Central memory CD4-positive, alpha-beta T cell (primary cell): ENCODE results near the gene DYNC1I1.

Experiments
- DNase-seq: peaks from one replicate; pipeline ENCODE4 v3.0.0; 2022
- total RNA-seq, 3 experiments: gene quantifications; one replicate each; lab custom pipeline; 2026; lab: John Stamatoyannopoulos, UW

DYNC1I1 gene
- total RNA-seq, result 0 to 0.22 (median 0) reads per million in 3 experiments

DNA sequence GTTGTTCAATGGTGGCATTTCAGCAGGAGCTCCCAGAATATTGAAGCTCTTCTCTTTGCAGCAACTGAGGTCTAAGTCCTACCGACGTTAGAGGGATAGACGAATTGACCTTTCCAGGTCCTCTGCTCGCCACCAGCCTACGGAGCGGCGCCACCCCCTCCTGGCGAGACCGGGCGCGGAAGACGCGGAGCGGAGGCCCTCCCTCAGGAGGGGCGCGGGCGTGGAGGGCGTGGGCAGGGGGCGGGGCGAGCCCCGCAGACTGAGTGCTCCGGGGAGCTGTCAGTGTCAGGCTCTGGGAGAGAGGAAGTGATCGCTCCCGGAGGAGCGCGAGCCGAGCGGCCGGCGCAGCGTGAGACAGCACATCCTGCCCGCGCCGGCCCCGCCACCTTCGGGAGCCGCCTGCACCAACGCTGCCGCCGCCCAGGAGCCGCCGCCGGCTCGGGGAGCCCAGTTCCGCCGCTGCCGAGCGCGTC, at the start of gene DYNC1I1:
Gene DYNC1I1, plus strand, starts transcription at position 257 of the 473 bp plus-strand sequence. CDS start 32,176 bp downstream, outside the sequence.
- DNase-seq, result no peak

DNA sequence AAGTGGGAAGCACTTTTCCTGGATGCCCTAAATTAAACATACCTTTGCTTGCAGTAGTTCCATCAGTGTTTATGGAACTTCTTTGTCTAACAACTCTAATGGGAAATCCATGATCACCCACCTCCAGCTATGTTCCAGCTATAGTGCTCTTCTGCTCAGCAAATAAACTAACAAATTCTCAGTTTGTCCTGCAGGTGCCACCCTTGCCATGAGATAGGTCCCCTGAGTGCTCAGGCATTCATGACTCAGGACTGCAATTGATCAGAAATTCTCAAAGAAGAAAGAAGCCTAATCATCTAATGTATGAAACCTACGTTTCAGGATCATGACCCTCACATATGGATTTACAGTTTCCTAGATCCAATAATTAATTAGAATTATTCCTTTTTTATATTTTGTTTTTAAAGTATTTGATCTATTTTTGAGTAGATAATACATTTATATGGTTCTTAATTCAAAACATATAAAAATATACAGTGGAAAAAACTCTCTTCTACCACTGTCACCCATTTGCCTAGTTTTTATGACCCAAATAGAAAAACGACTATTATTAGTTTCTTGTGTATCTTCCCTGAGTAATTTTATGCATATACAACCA, 48.7 kb upstream of the DYNC1I1 start:
- DNase-seq, result no peak

DNA sequence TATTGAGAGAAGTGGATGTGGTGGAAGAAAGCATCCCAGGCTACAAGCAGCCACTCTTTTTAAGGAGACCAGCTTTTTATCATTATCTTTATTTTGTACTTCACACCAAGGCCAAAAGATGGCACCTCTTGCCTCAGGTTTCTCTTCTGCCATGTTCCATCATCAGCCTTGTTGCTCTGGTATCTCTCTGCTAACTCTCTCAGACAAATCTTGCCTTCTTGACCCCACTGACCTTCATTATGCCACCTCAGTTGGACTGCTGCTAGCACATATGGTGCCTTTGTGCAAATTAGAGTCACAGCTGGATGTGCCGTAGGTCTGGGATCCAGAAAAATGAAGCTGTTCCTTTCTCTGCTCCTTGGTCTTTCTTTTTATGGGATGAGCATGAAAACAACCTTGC, 47.1 kb upstream of the DYNC1I1 start:
- DNase-seq, result no peak

DNA sequence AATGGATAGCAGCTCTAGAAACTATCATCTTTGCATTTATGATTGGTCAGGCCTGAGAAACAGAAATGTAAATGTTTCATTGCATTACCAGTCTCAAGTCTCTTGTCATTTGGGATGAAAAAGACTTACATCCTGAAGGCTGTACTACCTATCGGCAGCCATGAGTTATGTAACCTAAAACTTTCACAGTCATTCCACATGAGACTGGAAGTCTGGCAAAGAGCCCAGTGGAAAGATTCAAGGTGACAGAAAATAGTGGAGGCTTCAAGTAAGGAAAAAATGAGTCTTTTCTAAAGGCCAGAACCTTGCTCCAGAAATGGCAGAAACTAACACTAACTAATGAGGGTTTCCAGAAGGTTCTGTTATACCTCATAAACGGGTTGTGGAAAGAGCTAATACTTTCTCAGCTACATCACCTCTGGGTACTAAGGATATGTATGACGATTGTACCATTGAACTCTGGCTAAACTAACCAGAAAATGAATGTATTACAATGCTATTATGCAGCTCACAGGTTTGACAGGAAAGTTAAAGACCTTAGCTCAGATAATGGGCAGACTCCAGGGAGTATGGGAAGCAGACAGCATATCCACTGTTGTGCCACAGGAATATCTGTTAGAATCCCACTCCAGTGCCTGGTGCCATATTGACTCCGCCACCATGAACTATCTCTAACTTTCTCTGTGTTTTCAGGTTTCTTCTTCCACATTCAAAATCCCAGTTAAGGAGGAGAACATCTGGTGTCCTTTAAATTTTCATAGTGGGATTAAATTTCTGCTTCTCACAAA, 41.7 kb upstream of the DYNC1I1 start:
- no peak for DNase-seq

DNA sequence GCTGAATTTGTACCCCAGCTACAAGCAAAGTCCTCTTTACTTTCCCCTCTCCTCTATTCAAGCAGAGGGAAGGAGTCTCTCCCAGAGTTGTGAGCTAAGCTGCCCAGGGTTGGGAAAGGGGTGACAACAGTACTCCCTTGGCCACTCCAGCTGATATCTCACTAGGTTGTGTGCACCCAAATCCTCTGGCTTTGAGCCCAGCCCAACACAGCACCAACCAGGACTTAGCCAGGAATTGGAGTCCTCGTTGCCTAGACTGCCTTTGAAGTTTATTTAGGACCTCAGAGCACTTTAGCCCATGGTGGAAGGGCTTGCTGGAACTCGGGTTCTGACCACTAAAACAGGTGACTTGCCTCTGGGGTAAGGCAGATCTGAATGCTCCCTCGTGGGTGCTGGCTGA, 35.7 kb upstream of the DYNC1I1 start:
- no peak for DNase-seq

DNA sequence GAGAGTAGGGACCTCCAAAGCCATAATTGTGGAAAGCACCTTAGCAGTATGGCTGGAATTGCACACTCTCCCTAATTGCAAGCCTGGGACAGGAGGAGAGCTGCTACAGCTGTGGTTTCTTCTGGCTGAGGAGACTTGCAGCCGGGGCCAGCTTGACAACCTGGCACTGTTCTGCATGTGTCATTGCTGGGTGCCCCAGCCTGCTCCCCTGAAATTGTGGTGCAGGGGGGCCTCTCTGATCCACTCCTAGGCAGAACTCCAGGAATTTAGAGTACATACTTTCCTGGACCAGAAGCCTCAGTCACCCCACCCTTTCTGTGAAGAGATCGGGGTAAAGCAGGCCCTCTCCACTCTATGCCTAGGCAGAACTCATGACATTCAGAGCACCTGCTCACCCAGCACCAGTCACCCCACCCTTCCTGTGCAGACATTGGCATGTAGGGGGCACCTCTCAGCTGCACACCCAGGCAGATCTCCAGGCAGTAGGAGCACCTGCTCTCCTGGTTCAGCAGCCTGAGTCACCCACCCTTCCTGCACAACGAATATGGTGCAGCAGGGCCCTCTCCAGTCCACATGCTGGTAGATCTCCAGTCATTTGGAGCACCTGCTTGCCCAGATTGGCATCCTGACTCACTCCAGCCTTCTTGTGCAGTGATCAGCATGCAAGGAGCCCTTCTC, 34.4 kb upstream of the DYNC1I1 start:
- no peak for DNase-seq

DNA sequence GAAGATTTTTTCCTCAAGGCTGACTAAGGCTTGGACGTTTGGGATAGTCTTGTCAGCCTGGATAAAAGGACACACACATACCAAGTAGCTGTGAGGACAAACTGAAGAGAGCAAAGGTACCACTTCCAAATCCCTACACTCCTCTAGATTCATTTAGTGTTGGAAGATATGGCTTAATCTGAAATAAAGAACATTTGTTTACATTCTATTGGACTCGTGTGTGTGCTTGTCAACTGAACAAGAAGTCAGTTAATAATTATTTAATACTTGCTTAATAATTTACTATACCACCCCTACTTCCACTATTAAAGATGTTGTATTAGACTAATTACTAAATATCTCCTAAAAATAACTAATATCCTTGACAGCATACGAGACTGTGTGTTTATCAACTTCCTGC, 23.3 kb upstream of the DYNC1I1 start:
- DNase-seq, result no peak

DNA sequence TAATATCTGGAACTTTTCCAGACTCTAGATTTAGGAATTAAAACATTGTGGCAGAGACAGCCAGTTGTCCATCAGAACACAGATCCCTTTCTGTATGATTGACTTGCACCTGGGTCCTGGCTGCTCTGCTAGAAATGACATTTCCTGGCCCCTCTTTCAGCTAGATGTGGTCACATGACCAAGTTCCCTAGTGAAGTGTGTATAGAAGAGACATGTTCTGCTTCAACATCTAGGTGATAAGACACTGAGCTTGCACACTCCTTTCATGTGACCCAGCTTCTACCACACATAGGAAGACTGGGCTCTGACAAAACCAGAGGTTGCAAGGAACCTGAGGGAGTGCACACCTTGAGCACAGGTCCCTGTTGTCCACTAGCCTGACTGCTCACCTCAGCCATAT, 22.8 kb upstream of the DYNC1I1 start:
- no peak for DNase-seq

DNA sequence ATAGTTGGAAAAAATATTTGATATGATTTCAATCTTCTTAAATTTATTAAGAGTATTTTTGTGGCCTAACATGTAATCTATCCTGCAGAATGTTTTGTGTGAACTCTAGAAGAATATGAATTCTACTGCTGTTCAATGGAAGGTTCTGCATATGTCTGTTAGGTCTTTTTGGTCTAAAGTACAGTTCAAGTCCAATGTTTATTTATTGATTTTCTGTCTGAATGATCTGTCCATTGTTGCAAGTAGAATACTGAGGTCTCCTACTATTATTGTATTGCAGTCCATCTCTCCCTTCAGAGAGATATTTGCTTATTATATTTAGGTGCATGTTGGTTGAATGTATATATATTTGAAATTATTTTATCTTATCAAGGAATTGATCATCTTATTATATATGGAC, 18.9 kb upstream of the DYNC1I1 start:
- DNase-seq, result no peak

DNA sequence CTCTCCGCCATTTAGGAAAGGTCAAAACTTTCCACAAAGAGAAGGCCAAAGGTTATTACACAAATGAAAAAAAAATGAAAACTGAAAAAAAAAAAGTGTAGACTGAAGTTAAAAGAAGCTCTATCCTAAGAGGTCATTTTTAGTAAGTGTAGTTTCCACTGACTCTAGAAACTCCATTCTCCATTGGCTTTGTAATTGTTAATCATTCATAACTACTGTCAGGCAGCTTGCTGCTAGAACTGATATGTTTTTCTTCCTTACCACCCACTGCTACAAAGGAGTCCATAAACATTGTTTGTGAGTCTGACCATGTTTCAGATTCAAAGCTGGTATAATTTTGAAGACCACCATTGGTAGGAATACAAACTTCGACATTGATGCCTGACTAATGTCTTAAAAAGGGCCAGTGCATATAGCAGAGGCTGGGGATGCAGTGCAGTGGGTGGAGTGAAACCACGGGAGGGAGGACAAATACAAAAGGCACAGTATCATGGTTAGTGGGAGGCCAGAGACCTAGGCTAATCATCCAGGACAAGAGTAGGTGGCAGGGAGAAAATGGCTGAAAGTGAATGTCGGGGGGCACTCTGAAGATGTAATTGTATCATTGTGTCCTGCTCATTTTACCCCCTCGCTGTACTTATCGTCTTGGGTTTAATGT, 16.9 kb upstream of the DYNC1I1 start:
- DNase-seq, result no peak

DNA sequence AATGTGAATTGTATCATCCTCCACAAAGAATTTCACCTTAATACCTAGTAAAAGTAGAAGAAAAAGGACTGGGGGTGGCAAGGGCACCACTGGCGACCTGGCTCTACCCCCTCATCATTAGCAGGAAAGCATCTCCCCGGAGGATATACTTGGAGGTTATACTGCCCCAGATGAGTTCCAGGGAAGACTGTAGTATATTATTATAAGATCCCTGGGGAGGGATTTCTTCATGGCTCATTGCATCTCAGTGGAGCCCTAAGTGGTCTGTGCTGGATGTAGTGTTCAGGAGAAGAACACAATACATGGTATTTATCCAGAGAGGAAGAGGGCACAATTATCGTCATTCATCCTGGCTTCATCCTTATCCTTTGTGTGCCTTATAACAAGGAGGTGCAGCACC, 14.2 kb upstream of the DYNC1I1 start:
- no peak for DNase-seq

DNA sequence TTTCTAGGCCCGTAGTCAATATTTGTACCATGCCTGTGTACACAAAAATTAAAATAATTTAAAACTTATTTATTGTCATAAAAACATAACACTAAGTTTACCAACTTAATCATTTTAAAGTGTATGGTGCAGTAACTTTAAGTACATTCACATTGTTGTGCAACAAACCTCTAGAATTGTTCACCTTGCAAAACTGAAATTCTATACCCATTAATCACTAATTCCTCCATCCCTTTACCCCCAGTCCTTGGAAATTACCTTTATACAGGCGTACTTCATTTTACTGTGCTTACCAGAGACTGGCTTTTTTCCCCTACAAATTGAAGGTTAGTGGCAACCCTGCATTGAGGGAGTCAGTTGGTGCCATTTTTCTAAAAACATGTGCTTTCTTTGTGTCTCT, 6.3 kb upstream of the DYNC1I1 start:
- no peak for DNase-seq

DNA sequence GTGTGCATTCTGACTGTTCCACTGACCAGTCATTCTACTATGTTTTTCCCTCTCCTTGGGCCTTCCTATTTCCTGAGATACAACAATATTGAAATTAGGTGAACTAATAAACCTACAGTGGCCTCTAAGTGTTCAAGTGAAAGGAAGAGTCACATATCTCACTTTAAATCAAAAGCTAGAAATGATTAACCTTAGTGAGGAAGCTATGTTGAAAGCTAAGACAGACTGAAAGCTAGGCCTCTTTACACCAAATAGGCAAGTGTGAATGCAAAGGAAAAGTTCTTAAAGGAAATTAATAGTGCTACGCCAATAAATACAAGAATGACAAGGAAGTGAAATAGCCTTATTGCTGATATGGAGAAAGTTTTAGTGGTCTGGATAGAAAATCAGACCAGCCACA, 5.7 kb upstream of the DYNC1I1 start:
- no peak for DNase-seq

DNA sequence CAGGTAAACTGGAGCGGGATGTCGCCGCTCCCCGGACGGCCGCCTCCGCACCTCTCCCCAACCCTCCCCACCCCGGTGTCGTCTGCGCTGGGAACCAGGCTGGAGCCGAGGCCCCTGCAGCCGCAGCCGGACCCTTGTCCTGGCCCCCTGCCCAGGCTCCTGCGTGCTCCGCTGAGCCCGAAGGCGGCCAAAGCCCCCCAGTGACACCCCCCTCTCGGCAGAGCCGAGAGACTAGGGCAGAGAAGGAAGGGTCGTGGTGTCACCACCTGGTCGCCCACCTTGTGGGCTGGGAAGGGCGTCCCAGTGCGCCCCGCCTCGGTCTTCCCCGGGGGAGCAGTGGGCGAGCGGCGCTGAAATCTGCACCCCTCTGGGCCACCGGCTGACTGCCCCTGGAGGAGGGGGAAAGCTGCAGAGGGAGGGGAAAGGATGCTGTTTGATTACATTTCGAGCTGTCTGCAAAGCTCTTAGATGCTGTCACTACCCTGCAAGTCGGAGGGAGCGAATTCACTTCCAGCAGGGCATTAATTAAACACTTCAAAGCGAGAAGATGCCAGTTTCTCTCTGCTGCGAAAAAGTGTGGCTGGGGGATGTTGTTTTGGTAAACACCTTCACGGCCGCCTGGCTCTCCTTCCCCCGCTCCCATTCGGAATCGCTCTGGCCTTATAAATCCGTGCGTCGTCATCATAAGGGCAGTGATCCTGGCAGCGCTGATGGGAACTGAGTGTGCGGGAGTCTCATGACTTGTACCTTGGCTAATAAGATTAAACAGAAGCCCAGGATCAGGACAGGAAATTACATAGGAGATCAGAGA, 622 bp downstream of the DYNC1I1 start:
- DNase-seq, result no peak

DNA sequence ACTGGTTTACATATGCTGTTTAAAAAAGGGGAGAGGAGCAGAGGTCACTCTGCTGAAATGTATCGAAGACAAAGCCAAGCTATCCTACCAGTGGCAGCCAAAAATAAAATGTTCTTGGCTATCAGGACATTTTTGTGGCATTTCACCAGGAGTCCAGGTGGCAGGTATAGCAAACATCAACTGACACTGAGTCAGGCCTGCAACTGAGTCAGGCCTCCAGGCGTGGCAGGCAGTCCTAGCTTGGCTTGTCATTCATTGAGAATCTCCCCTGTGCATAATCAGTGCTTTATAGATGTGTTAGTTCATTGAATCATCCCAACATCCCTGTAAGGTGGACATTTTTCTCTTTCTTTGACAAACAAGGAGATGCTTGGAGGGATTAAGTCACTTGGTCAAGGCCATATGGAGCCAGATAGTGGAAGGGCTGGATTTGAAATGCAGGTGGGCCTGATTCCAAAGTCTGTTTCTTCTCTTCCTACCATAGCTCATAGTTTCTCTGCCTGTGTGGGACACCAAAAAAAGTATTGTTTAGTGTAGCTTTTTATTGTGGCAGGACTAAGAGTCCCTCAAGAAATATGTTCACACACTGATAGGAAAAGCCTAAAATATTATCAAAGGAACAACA, 4.3 kb downstream of the DYNC1I1 start:
- DNase-seq, result no peak

DNA sequence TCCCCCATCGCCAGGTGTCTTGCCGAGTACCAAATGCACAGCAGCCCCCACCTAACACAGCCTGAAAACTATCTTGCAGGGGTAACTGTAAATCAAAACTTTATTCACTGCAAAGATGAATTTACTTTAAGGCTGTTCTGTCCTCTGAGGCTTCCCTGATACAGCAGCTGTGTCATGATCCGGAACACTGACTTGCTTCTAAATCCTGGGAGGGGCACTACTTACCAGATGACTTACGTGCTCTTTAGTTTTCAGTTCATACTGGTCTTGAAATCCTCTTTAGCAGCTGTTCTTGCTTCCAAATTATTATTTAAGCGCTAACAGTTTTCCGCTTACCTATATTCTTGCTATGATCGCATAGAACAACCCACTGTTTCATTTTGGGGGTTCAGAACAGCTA, 4.9 kb downstream of the DYNC1I1 start:
- no peak for DNase-seq

DNA sequence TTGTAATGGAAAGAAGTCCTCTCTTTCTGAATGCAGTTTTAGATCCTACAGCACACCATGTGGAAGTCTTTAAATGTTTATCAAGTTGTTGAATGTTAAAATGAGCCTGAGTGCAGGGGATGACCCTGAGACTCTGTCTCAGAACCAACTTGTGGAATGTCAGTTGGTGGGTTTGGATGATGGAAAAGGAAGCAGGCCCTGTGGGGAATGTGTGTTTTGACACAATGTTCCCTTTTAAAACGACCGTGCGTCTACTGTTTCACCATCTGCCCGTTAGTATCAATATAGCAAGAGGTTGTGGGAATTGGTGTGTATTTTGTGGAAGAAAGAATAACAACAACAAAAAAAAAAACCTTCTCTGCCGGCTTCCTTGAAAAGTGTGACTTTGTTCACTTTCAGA, 8.3 kb downstream of the DYNC1I1 start:
- no peak for DNase-seq

DNA sequence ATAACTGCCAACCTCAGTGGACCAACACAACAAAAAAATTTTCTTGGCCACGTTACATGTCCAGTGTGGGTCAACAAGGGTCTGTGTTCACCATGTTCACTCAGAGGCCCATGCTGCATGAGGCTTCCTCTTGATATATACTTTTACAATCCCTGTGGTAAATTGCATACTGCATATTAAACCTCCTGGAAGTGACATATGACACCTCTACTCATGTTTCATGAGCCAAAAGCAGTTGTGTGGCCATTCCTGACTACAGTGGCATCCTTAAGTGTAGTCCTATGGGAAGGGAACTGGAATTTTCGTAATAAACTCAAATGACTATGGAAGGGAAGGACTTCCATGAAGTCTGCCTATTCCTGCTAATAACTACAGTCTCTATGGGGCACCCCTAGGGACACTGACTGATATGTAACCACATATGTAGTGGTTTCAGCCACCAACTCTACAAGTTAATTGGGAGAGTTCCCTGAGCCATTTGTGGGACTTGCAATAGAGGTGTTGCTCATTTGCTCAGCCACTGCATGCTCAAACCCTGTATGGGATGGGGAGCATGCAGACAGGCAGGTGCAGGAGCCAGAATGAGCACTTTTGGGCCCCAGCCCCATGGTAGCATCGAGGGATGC, 9.7 kb downstream of the DYNC1I1 start:
- DNase-seq, result no peak

DNA sequence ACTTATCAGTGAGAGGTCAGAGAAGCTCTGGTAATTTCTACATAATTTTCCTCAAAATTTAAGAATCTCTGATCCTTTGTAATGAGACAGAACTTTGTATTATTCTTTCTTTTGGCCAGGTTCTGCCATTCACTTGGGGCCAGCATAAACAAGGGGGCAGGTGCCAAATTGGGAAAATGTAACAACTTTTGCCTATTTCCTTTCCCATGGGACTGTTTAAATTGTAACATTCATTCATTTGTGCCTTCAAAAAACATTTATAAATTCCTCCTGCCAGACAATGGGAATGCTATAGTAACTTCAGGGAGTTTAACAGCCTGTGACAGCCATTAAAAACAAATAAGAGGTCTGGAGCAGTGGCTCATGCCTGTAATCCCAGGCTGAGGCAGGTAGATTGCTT, 12.4 kb downstream of the DYNC1I1 start:
- DNase-seq, result no peak

DNA sequence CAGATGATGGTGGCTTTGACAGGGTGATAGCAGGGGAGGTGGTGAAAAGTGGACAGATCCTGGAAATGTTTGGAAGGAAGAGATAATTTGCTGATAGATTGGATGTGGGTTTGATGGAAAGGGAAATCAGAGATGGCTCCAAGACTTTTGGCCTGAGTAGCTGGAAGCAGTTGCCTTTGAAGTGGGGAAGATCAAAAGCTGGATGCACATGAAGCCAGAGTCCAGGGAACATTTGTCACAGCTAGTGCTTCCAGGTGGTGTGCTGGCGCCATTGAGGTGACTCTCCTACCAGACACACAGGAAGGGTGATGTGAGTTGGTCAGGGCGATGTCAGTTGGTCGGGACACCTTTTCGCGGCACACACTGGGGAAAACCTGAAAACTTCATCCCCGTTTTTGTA, 15.9 kb downstream of the DYNC1I1 start:
- DNase-seq, result no peak

DNA sequence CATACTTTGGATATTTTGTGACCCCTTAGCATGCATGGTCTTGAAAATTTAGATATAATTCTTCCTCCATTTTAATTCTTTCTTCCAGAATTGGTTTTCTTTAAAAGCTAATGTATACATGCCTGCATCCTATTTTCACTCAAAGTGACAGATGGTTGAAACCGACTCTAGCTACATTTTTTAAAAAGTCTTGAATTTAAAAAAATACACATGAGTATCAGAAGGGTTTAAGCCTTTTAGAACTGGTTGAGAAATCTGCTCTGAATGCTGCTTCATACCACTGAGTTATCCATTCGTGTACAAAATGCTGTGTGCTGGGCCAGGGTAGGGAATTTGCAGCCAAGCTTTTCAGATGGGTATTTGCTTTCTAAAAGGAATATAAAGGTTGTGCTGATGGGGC, 16.5 kb downstream of the DYNC1I1 start:
- no peak for DNase-seq

DNA sequence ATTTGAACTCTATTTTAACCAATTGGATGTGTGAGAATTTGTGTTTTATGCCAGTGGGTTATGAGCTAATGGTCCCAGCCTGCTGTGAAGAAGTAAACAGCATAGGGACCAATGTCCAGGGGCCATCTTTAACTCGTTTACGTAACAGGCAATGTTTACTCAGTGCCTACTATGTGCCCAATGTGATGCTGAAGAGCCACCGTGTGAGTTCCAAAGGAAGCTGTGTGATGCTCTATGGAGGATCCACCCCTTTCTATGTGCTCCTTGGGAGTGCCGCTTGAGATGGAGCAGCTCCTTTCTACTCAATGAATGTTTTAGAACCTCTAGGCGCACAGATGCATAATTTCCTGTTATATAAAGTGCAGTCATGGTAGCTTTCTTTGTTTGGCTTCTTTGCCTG, 21.3 kb downstream of the DYNC1I1 start:
- no peak for DNase-seq
